PC-9 (cell line): ENCODE data around the gene MOCS3. TPM values are rescaled to one million over a fixed set of nuclear protein-coding genes. Genes with fewer than 3 reads are reported as not detected.

Source experiments
- BruUV-seq: library from RNA; stranded (reverse); fragments of 400-500 nt; replicated peaks from 2 replicates; lab custom pipeline; 2021; lab: Mats Ljungman, UMichigan
- CTCF ChIA-PET: fragments of 300-600 bp; sonication (Branson Sonifier 250); formaldehyde crosslinking; loops from one replicate; lab custom pipeline; 2022; ENCODE audit warnings: antibody characterized with exemption; lab: Charles Lee
- POLR2A ChIA-PET: fragments of 300-600 bp; sonication (Branson Sonifier 250); formaldehyde crosslinking; loops from one replicate; lab custom pipeline; 2022; ENCODE audit warnings: antibody characterized with exemption; ENCODE audit not compliant: unreplicated experiment; lab: Charles Lee
- DNase-seq, 2 experiments: peaks; one replicate each; pipeline versions ENCODE4 v3.0.0 to v3.0.0-alpha.2; 2015 to 2022; ENCODE audit warnings: mixed read lengths in 1 of 2
- H2AFZ ChIP-seq: fragments of 200-600 bp; sonication (generic); 2 replicates; pipeline ENCODE4 v1.8.1; 2017; ENCODE audit warnings: antibody characterized with exemption
- H3F3A ChIP-seq: fragments of 200-600 bp; sonication (generic); 2 replicates; pipeline ENCODE4 v1.8.1; 2017; ENCODE audit warnings: antibody characterized with exemption, mild to moderate bottlenecking, low read depth; ENCODE audit not compliant: insufficient read depth
- H3K27ac ChIP-seq: fragments of 200-600 bp; sonication (generic); 2 replicates; pipeline ENCODE4 v1.6.1; 2016; ENCODE audit warnings: mixed run types
- H3K27me3 ChIP-seq: fragments of 200-600 bp; sonication (generic); 2 replicates; pipeline ENCODE4 v1.6.1; 2016; ENCODE audit warnings: low read depth, mixed run types; ENCODE audit not compliant: insufficient read depth
- H3K36me3 ChIP-seq: fragments of 200-600 bp; sonication (generic); 2 replicates; pipeline ENCODE4 v1.6.1; 2016; ENCODE audit warnings: low read depth, mixed run types
- H3K4me1 ChIP-seq: fragments of 200-600 bp; sonication (generic); replicated peaks from 2 replicates; pipeline ENCODE4 v1.6.1; 2016; ENCODE audit warnings: mixed run types; ENCODE audit not compliant: insufficient read depth
- H3K4me2 ChIP-seq: fragments of 200-600 bp; sonication (generic); 2 replicates; pipeline ENCODE4 v1.6.1; 2017; ENCODE audit warnings: mixed run types
- H3K4me3 ChIP-seq: fragments of 200-600 bp; sonication (generic); 2 replicates; pipeline ENCODE4 v1.6.1; 2016; ENCODE audit warnings: mixed run types
- H3K79me2 ChIP-seq: fragments of 200-600 bp; sonication (generic); 2 replicates; pipeline ENCODE4 v1.6.1; 2017; ENCODE audit warnings: low read depth, mixed run types
- H3K9me2 ChIP-seq: fragments of 200-600 bp; sonication (generic); 2 replicates; pipeline ENCODE4 v1.8.1; 2017; ENCODE audit warnings: mild to moderate bottlenecking; ENCODE audit not compliant: insufficient read depth
- H3K9me3 ChIP-seq: fragments of 200-600 bp; sonication (generic); 2 replicates; pipeline ENCODE4 v1.8.1; 2016; ENCODE audit warnings: low read depth; ENCODE audit not compliant: insufficient read depth
- H4K20me1 ChIP-seq: fragments of 200-600 bp; sonication (generic); 2 replicates; pipeline ENCODE4 v1.8.1; 2017; ENCODE audit not compliant: insufficient read depth
- CTCF ChIP-seq: fragments of 200-600 bp; sonication (generic); conservative IDR thresholded peaks from 2 replicates; pipeline ENCODE4 v1.6.1; 2017; ENCODE audit warnings: mixed run types, antibody characterized with exemption, mild to moderate bottlenecking, moderate library complexity
- EZH2 ChIP-seq: fragments of 200-600 bp; sonication (generic); IDR thresholded peaks from 2 replicates; pipeline ENCODE4 v1.8.0; 2017; ENCODE audit warnings: antibody characterized with exemption, low read depth
- intact Hi-C: fragments of 100-400 bp; cut with micrococcal nuclease; formaldehyde crosslinking; loops from one replicate; pipeline ENCODE4 v1.10.0; 2022; ENCODE audit not compliant: unreplicated experiment
- total RNA-seq: library from RNA; stranded (reverse); gene quantifications from 2 replicates; pipeline ENCODE4 v1.2.3, GENCODE V29; 2021

Gene MOCS3
- total RNA-seq, 1 experiment from 2014 or later: 4.8 TPM

GRCh38 chr20:51003753-51004152, 45.1 kb downstream of the MOCS3 start:
- Histone ChIP-seq H3K27me3 (peaks cover 81% of the 10 kb centered on the region), H3K4me1 (no peaks in the 10 kb centered on the region), H3K9me3 (no peaks in the 10 kb centered on the region), H3F3A (no peaks in the 10 kb centered on the region), H3K79me2 (no peaks in the 10 kb centered on the region), H4K20me1 (no peaks in the 10 kb centered on the region), H3K4me2 (no peak overlapping the region), H3K9me2 (no peaks in the 10 kb centered on the region), H3K4me3 (no peak overlapping the region), H3K36me3 (no peaks in the 10 kb centered on the region), H3K27ac (no peak overlapping the region), H2AFZ (no peak overlapping the region)
- no peak for TF ChIP-seq EZH2
- no peak for TF ChIP-seq CTCF
- no TSS peak for BruUV-seq
- intact Hi-C loops: no loop called here
- no peak for DNase-seq
- ChIA-PET CTCF (interaction anchor here (0.6 kb wide), 1 partner anchor 12 kb away, joined by 3 read pairs; no protein-coding TSS in a partner anchor), POLR2A (interaction anchor here (0.7 kb wide), 1 partner anchor 455 kb away, joined by 8 read pairs; no protein-coding TSS in a partner anchor)

GRCh38 chr20:51004305-51004727, 45.7 kb downstream of the MOCS3 start:
- CTCF ChIA-PET: no interaction called here
- no peaks in the 10 kb centered on the region for H3K9me3 ChIP-seq
- no peaks in the 10 kb centered on the region for H3K79me2 ChIP-seq
- H3K36me3 ChIP-seq: no peaks in the 10 kb centered on the region
- peaks cover 76% of the 10 kb centered on the region for H3K27me3 ChIP-seq
- BruUV-seq: no TSS peak
- no peaks in the 10 kb centered on the region for H3K9me2 ChIP-seq
- POLR2A ChIA-PET: no interaction called here
- H3F3A ChIP-seq: no peaks in the 10 kb centered on the region
- no peaks in the 10 kb centered on the region for H3K4me1 ChIP-seq
- intact Hi-C loops: no loop called here
- H2AFZ ChIP-seq: no peak overlapping the region
- no peak overlapping the region for H3K27ac ChIP-seq
- H4K20me1 ChIP-seq: no peaks in the 10 kb centered on the region
- DNase-seq: no peak
- no peak overlapping the region for H3K4me3 ChIP-seq
- H3K4me2 ChIP-seq: no peak overlapping the region
- TF ChIP-seq CTCF (no peak), EZH2 (no peak)

- H3K27ac ChIP-seq: no peak overlapping the region
- POLR2A ChIA-PET: no interaction called here
- H3F3A ChIP-seq: no peaks in the 10 kb centered on the region
- no peak for DNase-seq
- intact Hi-C loops: no loop called here
- H3K4me3 ChIP-seq: no peak overlapping the region
- no peaks in the 10 kb centered on the region for H3K9me3 ChIP-seq
- H3K27me3 ChIP-seq: peaks cover 71% of the 10 kb centered on the region
- no TSS peak for BruUV-seq
- H2AFZ ChIP-seq: no peak overlapping the region
- no peak overlapping the region for H3K4me2 ChIP-seq
- CTCF ChIA-PET: no interaction called here
- no peaks in the 10 kb centered on the region for H3K79me2 ChIP-seq
- H3K9me2 ChIP-seq: no peaks in the 10 kb centered on the region
- TF ChIP-seq CTCF (no peak), EZH2 (no peak)
- no peaks in the 10 kb centered on the region for H4K20me1 ChIP-seq
- no peaks in the 10 kb centered on the region for H3K4me1 ChIP-seq
- H3K36me3 ChIP-seq: no peaks in the 10 kb centered on the region
These were observed 46.2 kb downstream of the MOCS3 start for GRCh38 chr20:51004781-51005180.
